A549 (cell line): ENCODE data around the gene RIN2. TPM values are rescaled to one million over a fixed set of nuclear protein-coding genes. Genes with fewer than 3 reads are reported as not detected.
A peak's percentile ranks its signal among the peaks of the same experiment; 100 is the strongest.

Experiments
- ATAC-seq, 2 experiments: fragments of 200-7000 bp in 1 of 2; fragments of >200 bp in 1 of 2; cut with Nextera tagmentation in 1 of 2; cut with Tn5 transposase in 1 of 2; 3 replicates each; pipeline versions ENCODE4 v1.8.0 to v1.9.1; 2018 to 2020; ENCODE audit warnings: mild to moderate bottlenecking in 1 of 2, moderate library complexity in 1 of 2
- CTCF ChIA-PET: fragments of 300-600 bp; sonication (Branson Sonifier 250); formaldehyde crosslinking; extraction: SDS; loops from one replicate; lab custom pipeline; 2021; ENCODE audit warnings: antibody characterized with exemption, inconsistent platforms; lab: Yijun Ruan, JAX
- POLR2A ChIA-PET: fragments of 350-600 bp; formaldehyde crosslinking; extraction: SDS; loops from one replicate; lab custom pipeline; 2021; ENCODE audit warnings: antibody characterized with exemption, inconsistent platforms; lab: Yijun Ruan, JAX
- DNase-seq, 2 experiments: peaks; one replicate each; pipeline versions ENCODE4 v3.0.0 to v3.0.0-alpha.2; 2011 to 2016; ENCODE audit warnings: low read depth in 1 of 2, low spot score in 1 of 2
- FAIRE-seq: peaks from 2 replicates; lab custom pipeline; 2011; peaks lifted over from hg19 to GRCh38; lab: Jason Lieb, UNC
- H3K27ac ChIP-seq, 2 experiments: fragments of >200 bp; sonication (Bioruptor Twin); formaldehyde crosslinking; 3 replicates each; pipeline ENCODE4 v1.5.1; 2016 to 2017
- H3K4me1 ChIP-seq: fragments of >200 bp; sonication (Bioruptor Twin); formaldehyde crosslinking; 3 replicates; pipeline ENCODE4 v1.6.1; 2016
- H3K4me2 ChIP-seq: fragments of >200 bp; sonication (Bioruptor Twin); formaldehyde crosslinking; 3 replicates; pipeline ENCODE4 v1.6.1; 2016
- H3K4me3 ChIP-seq: fragments of >200 bp; sonication (Bioruptor Twin); formaldehyde crosslinking; 3 replicates; pipeline ENCODE4 v1.5.1; 2016
- H3K9me3 ChIP-seq: fragments of >200 bp; sonication (Bioruptor Twin); formaldehyde crosslinking; 3 replicates; pipeline ENCODE4 v1.6.1; 2016
- ATOH8 ChIP-seq: fragments of 250-450 bp; sonication (Bioruptor Pico); IDR thresholded peaks from 2 replicates; pipeline ENCODE4 v1.5.0; 2020; ENCODE audit warnings: low read depth, mild to moderate bottlenecking, moderate library complexity
- BCL3 ChIP-seq: fragments of >200 bp; sonication (Bioruptor Twin); formaldehyde crosslinking; IDR thresholded peaks from 3 replicates; pipeline ENCODE4 v1.6.1; 2016
- CTCF ChIP-seq: fragments of >200 bp; sonication (Bioruptor Twin); formaldehyde crosslinking; IDR thresholded peaks from 3 replicates; pipeline ENCODE4 v1.5.1; 2016
- E2F6 ChIP-seq: IDR thresholded peaks from 2 replicates; pipeline ENCODE4 v1.6.1; 2012; ENCODE audit warnings: low read depth, borderline replicate concordance
- EP300 ChIP-seq, 2 experiments: fragments of >200 bp; sonication (Bioruptor Twin); formaldehyde crosslinking; IDR thresholded peaks; 2 replicates in 1 of 2; 3 replicates in 1 of 2; pipeline ENCODE4 v1.6.1; 2016 to 2017
- ESRRA ChIP-seq: fragments of 150-350 bp; IDR thresholded peaks from 2 replicates; pipeline ENCODE4 v1.6.1; 2014; ENCODE audit warnings: mild to moderate bottlenecking, low read length, borderline replicate concordance
- FOSB ChIP-seq: fragments of 250-450 bp; sonication (Bioruptor Pico); IDR thresholded peaks from 2 replicates; pipeline ENCODE4 v1.5.0; 2020; ENCODE audit warnings: mild to moderate bottlenecking, moderate library complexity
- HDAC2 ChIP-seq: fragments of 200-600 bp; sonication (generic); IDR thresholded peaks from 2 replicates; pipeline ENCODE4 v1.6.1; 2016
- HOXB13 ChIP-seq: fragments of 250-450 bp; sonication (Bioruptor Pico); IDR thresholded peaks from 2 replicates; pipeline ENCODE4 v1.5.0; 2020; ENCODE audit warnings: low read depth, mild to moderate bottlenecking, moderate library complexity
- KDM1A ChIP-seq: fragments of 200-600 bp; sonication (generic); IDR thresholded peaks from 2 replicates; pipeline ENCODE4 v1.6.1; 2016; ENCODE audit warnings: low read depth, mild to moderate bottlenecking
- KDM5A ChIP-seq: fragments of 200-600 bp; sonication (generic); IDR thresholded peaks from 2 replicates; pipeline ENCODE4 v1.6.1; 2016; ENCODE audit warnings: antibody characterized with exemption, mild to moderate bottlenecking
- MAX ChIP-seq: IDR thresholded peaks from 2 replicates; pipeline ENCODE4 v1.6.1; 2012
- MAZ ChIP-seq: fragments of 150-350 bp; IDR thresholded peaks from 2 replicates; pipeline ENCODE4 v1.6.1; 2014; ENCODE audit warnings: antibody characterized with exemption, low read depth, low read length, borderline replicate concordance
- RAD21 ChIP-seq, 2 experiments: fragments of >200 bp in 1 of 2; sonication (Bioruptor Twin) in 1 of 2; formaldehyde crosslinking in 1 of 2; IDR thresholded peaks in 1 of 2; conservative IDR thresholded peaks in 1 of 2; 2 replicates in 1 of 2; 3 replicates in 1 of 2; pipeline ENCODE4 v1.6.1; 2012 to 2018; ENCODE audit warnings: inconsistent platforms in 1 of 2
- RARB ChIP-seq: fragments of 250-450 bp; sonication (Bioruptor Pico); IDR thresholded peaks from 2 replicates; pipeline ENCODE4 v1.8.0; 2021; ENCODE audit warnings: mild to moderate bottlenecking, moderate library complexity
- RCOR1 ChIP-seq: fragments of 150-350 bp; IDR thresholded peaks from 2 replicates; pipeline ENCODE4 v1.6.1; 2014; ENCODE audit warnings: antibody characterized with exemption, low read length, low read depth
- REST ChIP-seq: fragments of 200-600 bp; sonication (generic); IDR thresholded peaks from 2 replicates; pipeline ENCODE4 v1.6.1; 2016; ENCODE audit warnings: antibody characterized with exemption, mild to moderate bottlenecking, moderate library complexity
- RFX5 ChIP-seq: fragments of 450-650 bp; IDR thresholded peaks from 2 replicates; pipeline ENCODE4 v1.7.1; 2014; ENCODE audit warnings: antibody characterized with exemption, mild to moderate bottlenecking, moderate library complexity
- SMC3 ChIP-seq: fragments of >200 bp; sonication (Bioruptor Twin); formaldehyde crosslinking; IDR thresholded peaks from 3 replicates; pipeline ENCODE4 v1.6.1; 2018; ENCODE audit warnings: inconsistent platforms
- SREBF2 ChIP-seq: fragments of 450-650 bp; IDR thresholded peaks from 2 replicates; pipeline ENCODE4 v1.6.1; 2014; ENCODE audit warnings: mild to moderate bottlenecking, moderate library complexity
- TP53 ChIP-seq: fragments of 250-450 bp; sonication (Bioruptor Pico); IDR thresholded peaks from 2 replicates; pipeline ENCODE4 v1.5.0; 2021; ENCODE audit warnings: mild to moderate bottlenecking, moderate library complexity
- ZFP36 ChIP-seq: fragments of 450-650 bp; IDR thresholded peaks from 2 replicates; pipeline ENCODE4 v1.6.1; 2014; ENCODE audit warnings: borderline replicate concordance; ENCODE audit not compliant: partially characterized antibody
- ZSCAN20 ChIP-seq: fragments of 250-450 bp; sonication (Bioruptor Pico); IDR thresholded peaks from 2 replicates; pipeline ENCODE4 v1.8.0; 2022; ENCODE audit warnings: mild to moderate bottlenecking, moderate library complexity
- WGBS: methylation state at CpG from one replicate; pipeline ENCODE4 v1.1.6; 2017; ENCODE audit errors: missing lambda C conversion rate; 5-methylcytosine and 5-hydroxymethylcytosine counted together
- polyA plus RNA-seq, 4 experiments: library from polyadenylated mRNA; depleted of rRNA in 3 of 4; stranded (reverse); fragments of >200 nt; fragmentation: RNase III in 1 of 4; extraction: RNeasy Plus Mini Kit Qiagen cat#74134 plus additional on column Dnase treatment in 1 of 4; gene quantifications; 2 replicates in 3 of 4; 3 replicates in 1 of 4; pipeline ENCODE4 v1.2.3, GENCODE V29; 2011 to 2017

Gene RIN2
- polyA plus RNA-seq, 2 of the 4 experiments (the other 2 are of a cell fraction) = 22.4 to 34.7 TPM

- no peak overlapping the region for H3K4me3 ChIP-seq
- no peak overlapping the region for H3K4me2 ChIP-seq
- TF ChIP-seq SMC3 (no peak), CTCF (no peak), KDM1A (no peak), RARB (CRISPR knock-in tag) (no peak), E2F6 (no peak), REST (no peak), BCL3 (no peak), ZSCAN20 (no peak), RAD21 (conservative IDR thresholded peaks at IDR 0.05 in 1 of 2, IDR thresholded peaks at IDR 0.05 in 1 of 2) (no peak), KDM5A (no peak), RFX5 (no peak), HOXB13 (CRISPR knock-in tag) (no peak), SREBF2 (no peak), ATOH8 (CRISPR knock-in tag) (no peak), EP300 (IDR thresholded peaks at IDR 0.05) (no peak), FOSB (no peak), HDAC2 (no peak), ESRRA (no peak)
- H3K27ac ChIP-seq = no peak overlapping the region
- POLR2A ChIA-PET = no interaction called here
- CTCF ChIA-PET = interaction anchor here (0.9 kb wide), 1 partner anchor 25 kb away, joined by 3 read pairs; no protein-coding TSS in a partner anchor
- H3K9me3 ChIP-seq = peaks cover 6% of the 10 kb centered on the region; the same call in 2 of the 3 replicates
- no peaks in the 10 kb centered on the region for H3K4me1 ChIP-seq
- 8% methylated on average over 1 of the region's 1 CpG for WGBS
- peak; percentile 49 for FAIRE-seq
- DNase-seq = no peak
- no peak for ATAC-seq
Observed at GRCh38 chr20:19745584-19745983, 12.5 kb upstream of the RIN2 start.

GRCh38 chr20:19746396-19746795 is 11.7 kb upstream of the RIN2 start:
- Histone ChIP-seq H3K4me2 (no peak overlapping the region), H3K9me3 (peaks cover 6% of the 10 kb centered on the region; the same call in 2 of the 3 replicates), H3K4me3 (no peak overlapping the region), H3K27ac (no peak overlapping the region), H3K4me1 (no peaks in the 10 kb centered on the region)
- FAIRE-seq = no peak
- WGBS = 89% methylated on average over 1 of the region's 1 CpG
- no peak for DNase-seq
- CTCF ChIA-PET = no interaction called here
- ATAC-seq = no peak
- TF ChIP-seq MAZ (no peak), RCOR1 (no peak), TP53 (CRISPR knock-in tag) (no peak), ZFP36 (no peak), MAX (no peak)
- POLR2A ChIA-PET = no interaction called here
